ENCODE measurements around the gene HPCAL1. TPM values are rescaled to one million over a fixed set of nuclear protein-coding genes. Genes with fewer than 3 reads are reported as not detected.

Gene HPCAL1
- total and polyA plus RNA-seq, 2 of the 4 experiments (the other 2 are of a cell fraction): 8.2 to 33.7 TPM

- no peaks in the 10 kb centered on the region for H3K36me3 ChIP-seq (ENCODE audit: control insufficient read depth, insufficient read depth, low read length)
- peaks cover 47% of the 10 kb centered on the region for H4K20me1 ChIP-seq (ENCODE audit: insufficient read depth, low read length)
- H2BK5ac ChIP-seq (ENCODE audit: low read depth, low read length, poor library complexity, severe bottlenecking): no peak overlapping the region
- no peak overlapping the region for H2AK5ac ChIP-seq (ENCODE audit: low read depth, low read length)
- no peak overlapping the region for H3K4ac ChIP-seq (ENCODE audit: low read depth, low read length)
- no peak overlapping the region for H3K56ac ChIP-seq (ENCODE audit: extremely low read depth, insufficient read depth, low read length)
- H2AK9ac ChIP-seq (replicated peaks; ENCODE audit: low read depth, low read length, poor library complexity): no peak overlapping the region
- no peak overlapping the region for H3K27ac ChIP-seq (ENCODE audit: insufficient read depth, low read length)
- H3K14ac ChIP-seq (replicated peaks; ENCODE audit: low read depth, low read length): no peak overlapping the region
- H2BK20ac ChIP-seq (ENCODE audit: low read depth, low read length): no peak overlapping the region
- no peak for ATAC-seq (ENCODE audit: low read depth)
- H3K4me3 ChIP-seq (ENCODE audit: insufficient read depth, low read depth, low read length): no peak overlapping the region
- peaks cover 14% of the 10 kb centered on the region for H3K9me1 ChIP-seq (ENCODE audit: insufficient read depth, low read length)
- no peak overlapping the region for H4K5ac ChIP-seq (ENCODE audit: low read depth, low read length)
- dilution Hi-C loops (cut with HindIII; ENCODE audit: low sequenced_read_pairs, unreplicated experiment) (no loop called here), intact Hi-C loops (cut with micrococcal nuclease) (no loop called here), in situ Hi-C loops (cut with MboI; ENCODE audit: low sequenced_read_pairs) (no loop called here)
- ChIA-PET POLR2A (ENCODE audit: unreplicated experiment) (interaction anchor here (0.7 kb wide), 1 partner anchor 41 kb away, joined by 3 read pairs; no protein-coding TSS in a partner anchor), CTCF (interaction anchor here (0.6 kb wide), 1 partner anchor 88 kb away, joined by 3 read pairs; no protein-coding TSS in a partner anchor)
- H4K8ac ChIP-seq (ENCODE audit: low read depth in 2 of 2, low read length in 2 of 2): no peak overlapping the region
- H3K27me3 ChIP-seq (ENCODE audit: control insufficient read depth, insufficient read depth, low read length): no peaks in the 10 kb centered on the region
- H3K4me1 ChIP-seq (ENCODE audit: control insufficient read depth, insufficient read depth, low read length): peaks cover 15% of the 10 kb centered on the region
- H3K4me2 ChIP-seq (ENCODE audit: low read depth, low read length): no peak overlapping the region
- no peak for DNase-seq
- no peak overlapping the region for H3K18ac ChIP-seq (ENCODE audit: low read depth, low read length)
- no peak overlapping the region for H2BK15ac ChIP-seq (ENCODE audit: low read depth, low read length)
- H3K23ac ChIP-seq (ENCODE audit: low read depth, low read length): no peak overlapping the region; the same call in 1 of the 2 replicates
- H3K79me1 ChIP-seq (ENCODE audit: low read depth in 1 of 2, low read length in 2 of 2): peaks cover 8 to 60% of the 10 kb centered on the region in 2 experiments
- H2AFZ ChIP-seq (replicated peaks; ENCODE audit: low read length, poor library complexity): no peak overlapping the region
- no CpG with 5 or more reads among the region's 15 CpGs for WGBS, 2 experiments (ENCODE audit: extremely low coverage in 2 of 2, insufficient read length in 1 of 2)
- H2BK120ac ChIP-seq (ENCODE audit: low read depth, low read length): no peak overlapping the region
- H3K9ac ChIP-seq (ENCODE audit: low read depth, low read length): no peak overlapping the region
- BruUV-seq (replicated peaks): no TSS peak
- no peak for TF ChIP-seq POLR2A (IDR thresholded peaks at IDR 0.05; ENCODE audit: low read depth, low read length)
- TF ChIP-seq MAZ (IDR thresholded peaks at IDR 0.05; ENCODE audit: borderline replicate concordance, low read depth, low read length): no peak
- TF ChIP-seq CEBPB (IDR thresholded peaks at IDR 0.05; ENCODE audit: low read depth, low read length): no peak
- no peak for TF ChIP-seq RFX5 (IDR thresholded peaks at IDR 0.05; ENCODE audit: low read depth, low read length)
- TF ChIP-seq USF2 (IDR thresholded peaks at IDR 0.05; ENCODE audit: low read depth, low read length): no peak
- no peaks in the 10 kb centered on the region for H3K9me3 ChIP-seq (ENCODE audit: control insufficient read depth, insufficient read depth, low read length)
- no peak overlapping the region for H4K91ac ChIP-seq (ENCODE audit: insufficient read depth, low read depth, low read length)
Measured at GRCh38 chr2:10326707-10327594, 24.2 kb downstream of the HPCAL1 start.
